ENCODE data around the gene CNNM2.

Gene CNNM2

DNA sequence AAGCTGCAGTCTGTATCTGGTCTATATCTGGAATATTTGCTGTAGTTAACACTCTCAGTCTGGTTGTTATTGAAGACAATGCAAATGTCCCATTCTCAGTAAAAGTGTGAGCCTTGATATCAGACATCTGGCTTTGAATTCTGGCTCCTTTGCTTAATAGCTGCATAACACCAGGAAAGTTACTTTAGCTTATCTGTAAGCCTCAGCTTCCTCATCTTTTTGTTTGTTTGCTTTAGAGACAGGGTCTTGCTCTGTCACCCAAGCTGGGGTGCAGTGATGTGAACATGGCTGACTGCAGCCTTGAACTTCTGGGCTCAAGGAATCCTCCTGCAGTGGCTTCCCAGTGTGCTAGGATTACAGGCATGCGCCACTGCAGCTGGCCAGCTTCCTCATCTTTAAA is 41.3 kb downstream of the CNNM2 start:
- TF ChIP-seq, protein P1, sequence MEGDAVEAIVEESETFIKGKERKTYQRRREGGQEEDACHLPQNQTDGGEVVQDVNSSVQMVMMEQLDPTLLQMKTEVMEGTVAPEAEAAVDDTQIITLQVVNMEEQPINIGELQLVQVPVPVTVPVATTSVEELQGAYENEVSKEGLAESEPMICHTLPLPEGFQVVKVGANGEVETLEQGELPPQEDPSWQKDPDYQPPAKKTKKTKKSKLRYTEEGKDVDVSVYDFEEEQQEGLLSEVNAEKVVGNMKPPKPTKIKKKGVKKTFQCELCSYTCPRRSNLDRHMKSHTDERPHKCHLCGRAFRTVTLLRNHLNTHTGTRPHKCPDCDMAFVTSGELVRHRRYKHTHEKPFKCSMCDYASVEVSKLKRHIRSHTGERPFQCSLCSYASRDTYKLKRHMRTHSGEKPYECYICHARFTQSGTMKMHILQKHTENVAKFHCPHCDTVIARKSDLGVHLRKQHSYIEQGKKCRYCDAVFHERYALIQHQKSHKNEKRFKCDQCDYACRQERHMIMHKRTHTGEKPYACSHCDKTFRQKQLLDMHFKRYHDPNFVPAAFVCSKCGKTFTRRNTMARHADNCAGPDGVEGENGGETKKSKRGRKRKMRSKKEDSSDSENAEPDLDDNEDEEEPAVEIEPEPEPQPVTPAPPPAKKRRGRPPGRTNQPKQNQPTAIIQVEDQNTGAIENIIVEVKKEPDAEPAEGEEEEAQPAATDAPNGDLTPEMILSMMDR (conservative IDR thresholded peaks at IDR 0.05; ENCODE audit: low read length), result no peak
- no peak for TF ChIP-seq EZH2phosphoT487 (IDR thresholded peaks at IDR 0.05; ENCODE audit: borderline replicate concordance)
- no peak overlapping the region for H3K4me2 ChIP-seq (ENCODE audit: low read depth, low read length, poor library complexity, severe bottlenecking)
- no peaks in the 10 kb centered on the region for H3K36me3 ChIP-seq (ENCODE audit: insufficient read depth, low read length)

GRCh38 chr10:102960157-102960556 is 42.1 kb downstream of the CNNM2 start:
- no peak overlapping the region for H2AFZ ChIP-seq (ENCODE audit: low read length)
- H3K36me3 ChIP-seq (ENCODE audit: insufficient read depth, low read length), result no peaks in the 10 kb centered on the region
- H3F3A ChIP-seq (ENCODE audit: low read depth), result no peaks in the 10 kb centered on the region
- no peak for TF ChIP-seq EZH2phosphoT487 (IDR thresholded peaks at IDR 0.05; ENCODE audit: borderline replicate concordance)
- TF ChIP-seq, protein P1 (conservative IDR thresholded peaks at IDR 0.05; ENCODE audit: low read length), result no peak
- no peak overlapping the region for H3K4me3 ChIP-seq (ENCODE audit: low read length, poor library complexity, severe bottlenecking)
- H3K9me3 ChIP-seq (ENCODE audit: insufficient read depth, low read depth, low read length), result no peaks in the 10 kb centered on the region
- no peaks in the 10 kb centered on the region for H3K4me1 ChIP-seq (ENCODE audit: insufficient read depth, low read length, poor library complexity, severe bottlenecking)
- H4K20me1 ChIP-seq (ENCODE audit: insufficient read depth, low read length, poor library complexity, severe bottlenecking), result no peaks in the 10 kb centered on the region
- no peaks in the 10 kb centered on the region for H3K27me3 ChIP-seq (ENCODE audit: insufficient read depth, low read length, poor library complexity, severe bottlenecking)
- H3K9me2 ChIP-seq (replicated peaks; ENCODE audit: low read depth, low read length), result no peaks in the 10 kb centered on the region
- H3K79me2 ChIP-seq (ENCODE audit: insufficient read depth, low read length), result no peaks in the 10 kb centered on the region
- H3K4me2 ChIP-seq (ENCODE audit: low read depth, low read length, poor library complexity, severe bottlenecking), result no peak overlapping the region
- no peak overlapping the region for H3K9ac ChIP-seq (ENCODE audit: low read depth, low read length, poor library complexity, severe bottlenecking)

More for the DNA sequence above, 41.3 kb downstream of the CNNM2 start:
- no peaks in the 10 kb centered on the region for H3F3A ChIP-seq (ENCODE audit: low read depth)
- no peaks in the 10 kb centered on the region for H3K27me3 ChIP-seq (ENCODE audit: insufficient read depth, low read length, poor library complexity, severe bottlenecking)
- no peaks in the 10 kb centered on the region for H3K9me3 ChIP-seq (ENCODE audit: insufficient read depth, low read depth, low read length)
- no peak overlapping the region for H2AFZ ChIP-seq (ENCODE audit: low read length)
- no peaks in the 10 kb centered on the region for H3K4me1 ChIP-seq (ENCODE audit: insufficient read depth, low read length, poor library complexity, severe bottlenecking)
- H4K20me1 ChIP-seq (ENCODE audit: insufficient read depth, low read length, poor library complexity, severe bottlenecking), result no peaks in the 10 kb centered on the region
- H3K4me3 ChIP-seq (ENCODE audit: low read length, poor library complexity, severe bottlenecking), result no peak overlapping the region
- H3K9ac ChIP-seq (ENCODE audit: low read depth, low read length, poor library complexity, severe bottlenecking), result no peak overlapping the region
- no peaks in the 10 kb centered on the region for H3K9me2 ChIP-seq (replicated peaks; ENCODE audit: low read depth, low read length)
- no peaks in the 10 kb centered on the region for H3K79me2 ChIP-seq (ENCODE audit: insufficient read depth, low read length)

DNA sequence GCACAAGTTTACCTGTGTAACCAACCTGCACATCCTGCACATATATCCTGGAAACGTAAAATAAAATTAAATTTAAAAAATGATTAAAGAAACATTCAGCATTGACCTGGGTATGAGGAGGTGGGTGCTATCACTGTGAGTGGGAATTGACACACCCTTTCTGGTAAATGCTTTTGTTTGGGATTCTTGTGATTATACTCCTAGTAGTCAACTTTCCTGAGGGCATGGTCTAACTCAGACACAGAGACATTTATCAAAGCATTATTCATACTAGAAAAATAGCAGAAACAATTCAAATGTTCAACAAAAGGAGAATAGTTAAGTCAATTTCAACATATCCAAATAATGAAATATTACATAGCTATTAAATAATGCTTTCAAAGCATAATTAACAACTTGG is 44.2 kb downstream of the CNNM2 start:
- no peaks in the 10 kb centered on the region for H3K79me2 ChIP-seq (ENCODE audit: insufficient read depth, low read length)
- no peaks in the 10 kb centered on the region for H3F3A ChIP-seq (ENCODE audit: low read depth)
- H3K9ac ChIP-seq (ENCODE audit: low read depth, low read length, poor library complexity, severe bottlenecking), result no peak overlapping the region
- no peaks in the 10 kb centered on the region for H3K27me3 ChIP-seq (ENCODE audit: insufficient read depth, low read length, poor library complexity, severe bottlenecking)
- H3K9me2 ChIP-seq (replicated peaks; ENCODE audit: low read depth, low read length), result no peaks in the 10 kb centered on the region
- no peak overlapping the region for H3K4me3 ChIP-seq (ENCODE audit: low read length, poor library complexity, severe bottlenecking)
- no peak overlapping the region for H2AFZ ChIP-seq (ENCODE audit: low read length)
- TF ChIP-seq, protein P1 (conservative IDR thresholded peaks at IDR 0.05; ENCODE audit: low read length), result no peak
- no peak for TF ChIP-seq EZH2phosphoT487 (IDR thresholded peaks at IDR 0.05; ENCODE audit: borderline replicate concordance)
- no peaks in the 10 kb centered on the region for H3K9me3 ChIP-seq (ENCODE audit: insufficient read depth, low read depth, low read length)
- no peaks in the 10 kb centered on the region for H3K4me1 ChIP-seq (ENCODE audit: insufficient read depth, low read length, poor library complexity, severe bottlenecking)
- H3K36me3 ChIP-seq (ENCODE audit: insufficient read depth, low read length), result no peaks in the 10 kb centered on the region
- H3K4me2 ChIP-seq (ENCODE audit: low read depth, low read length, poor library complexity, severe bottlenecking), result no peak overlapping the region
- H4K20me1 ChIP-seq (ENCODE audit: insufficient read depth, low read length, poor library complexity, severe bottlenecking), result no peaks in the 10 kb centered on the region
